Activated T-helper 2 cell treated with anti-CD3 and anti-CD28 coated beads, Interferon-gamma antibody, Interleukin-2, Interleukin-4, amounts not matched to agents 10 μg/mL and 5 μg/mL and 100 μg/mL, durations not matched to agents 14 hours and 24 hours and 36 hours (primary cell): ENCODE measurements around the gene SMCO4. TPM values are rescaled to one million over a fixed set of nuclear protein-coding genes. Genes with fewer than 3 reads are reported as not detected.
A peak's percentile ranks its signal among the peaks of the same experiment; 100 is the strongest.

Experiments
- DNase-seq: peaks from one replicate; pipeline ENCODE4 v3.0.0; 2021; ENCODE audit warnings: low spot score
- H3K27ac Mint-ChIP-seq: one replicate; pipeline ENCODE4 v1.8.0; 2021; ENCODE audit warnings: mixed read lengths
- H3K27me3 Mint-ChIP-seq: one replicate; pipeline ENCODE4 v1.8.0; 2021; ENCODE audit warnings: low read depth, mixed read lengths
- H3K36me3 Mint-ChIP-seq: one replicate; pipeline ENCODE4 v1.8.0; 2021; ENCODE audit warnings: low read depth, mixed read lengths
- H3K4me1 Mint-ChIP-seq: one replicate; pipeline ENCODE4 v1.8.0; 2021; ENCODE audit warnings: low read depth, mixed read lengths
- H3K4me3 Mint-ChIP-seq: one replicate; pipeline ENCODE4 v1.8.0; 2021; ENCODE audit warnings: low read depth, mild to moderate bottlenecking, moderate library complexity, mixed read lengths
- H3K9me3 Mint-ChIP-seq: one replicate; pipeline ENCODE4 v1.8.0; 2021; ENCODE audit warnings: mixed read lengths
- intact Hi-C: fragments of 100-400 bp; cut with micrococcal nuclease; formaldehyde crosslinking; loops from one replicate; pipeline ENCODE4 v1.15.1; 2023
- total RNA-seq: library from RNA; stranded (reverse); gene quantifications from 2 replicates; pipeline ENCODE4 v1.2.3, GENCODE V29; 2022

SMCO4 gene
- total RNA-seq, 1 donor from 2014 or later = 41.5 TPM

DNA sequence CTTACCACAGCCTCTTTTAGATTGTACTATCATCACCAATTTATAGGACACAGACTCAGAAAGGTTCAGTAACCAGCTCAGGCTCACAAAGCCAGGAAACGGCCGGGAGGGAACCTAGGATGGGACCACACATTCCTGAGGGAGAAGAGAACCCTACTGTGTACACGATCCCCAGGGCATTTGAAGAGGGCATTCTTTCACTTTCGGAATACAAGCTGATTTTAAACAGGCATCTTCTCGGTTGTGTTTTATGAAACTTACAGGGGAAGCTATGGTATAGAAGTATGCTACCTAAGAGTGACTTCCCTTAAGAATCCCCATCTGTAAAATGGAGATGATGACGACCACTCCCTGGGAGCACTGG, 19.0 kb downstream of the SMCO4 start:
- Mint-ChIP-seq H3K36me3 (peaks cover 19% of the 10 kb centered on the region), H3K27ac (peak overlapping the region; percentile 80), H3K27me3 (no peaks in the 10 kb centered on the region), H3K9me3 (no peaks in the 10 kb centered on the region), H3K4me3 (peak overlapping the region; percentile 48), H3K4me1 (peaks cover 90% of the 10 kb centered on the region)
- no peak for DNase-seq
- intact Hi-C loops = loop anchor here (1.0 kb wide), 1 partner anchor 8 kb away; no protein-coding TSS in a partner anchor

DNA sequence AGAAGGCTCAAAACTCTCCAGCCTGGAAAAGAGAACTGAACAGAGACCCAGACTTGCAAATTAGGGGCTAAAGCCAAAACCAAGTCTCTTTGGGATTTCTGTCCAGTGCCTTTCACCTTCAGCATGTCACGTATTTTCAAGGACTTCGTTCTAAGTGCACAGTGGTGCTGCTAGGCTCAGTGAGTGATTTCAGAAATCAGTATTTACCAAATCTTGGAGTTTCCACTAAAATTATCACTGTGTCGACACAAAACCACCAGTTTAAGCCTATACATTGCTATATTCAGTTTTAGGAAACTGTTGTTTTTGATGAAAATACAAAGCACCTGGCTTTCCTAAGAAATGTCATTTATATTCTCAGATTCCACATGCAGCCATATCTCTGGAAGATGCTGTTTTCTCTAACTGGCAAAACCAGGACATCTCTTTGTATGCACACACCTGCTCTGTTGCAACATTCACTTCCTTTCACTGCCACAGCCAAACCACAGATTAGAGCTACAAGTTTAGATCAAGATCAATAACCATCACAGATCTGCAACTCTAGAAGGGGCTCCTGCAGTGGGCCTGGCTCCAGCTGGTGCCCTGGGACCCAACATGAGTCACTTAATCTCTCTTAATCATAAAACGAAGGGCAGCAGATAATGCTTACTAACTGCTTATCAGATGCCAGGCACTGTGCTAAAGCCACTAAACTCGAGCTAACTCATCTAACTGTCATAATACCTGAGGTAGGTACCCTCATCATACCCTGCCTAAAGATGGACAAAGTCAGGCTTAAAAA, 22.3 kb downstream of the SMCO4 start:
- intact Hi-C loops = loop anchor here (1.0 kb wide), 2 partner anchors 9 kb away; no protein-coding TSS in a partner anchor
- Mint-ChIP-seq H3K4me1 (peaks cover 75% of the 10 kb centered on the region), H3K36me3 (peaks cover 29% of the 10 kb centered on the region), H3K4me3 (peak overlapping the region; percentile 49), H3K27ac (peak overlapping the region; percentile 70), H3K27me3 (no peaks in the 10 kb centered on the region), H3K9me3 (no peaks in the 10 kb centered on the region)
- DNase-seq = peak; percentile 37

DNA sequence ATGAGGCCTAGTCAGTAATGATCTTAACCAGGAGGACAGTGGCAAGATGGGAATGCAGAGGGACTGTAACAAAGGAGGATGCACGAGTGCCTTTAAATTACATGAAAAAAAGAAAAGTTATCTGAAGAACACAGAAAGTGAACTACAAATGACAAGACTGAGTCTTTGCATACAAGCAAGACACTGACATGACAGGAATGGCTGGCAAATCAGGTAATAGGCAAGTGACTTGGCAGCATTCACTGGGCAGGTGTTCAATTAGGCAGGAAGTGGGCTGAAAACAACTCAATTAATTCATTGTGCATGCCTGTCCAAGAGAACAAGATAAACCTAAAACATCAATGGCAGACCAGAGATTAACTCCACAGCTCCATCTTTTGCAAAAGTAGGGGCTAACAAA, 24.0 kb downstream of the SMCO4 start:
- no peak for DNase-seq
- no peak overlapping the region for H3K4me3 Mint-ChIP-seq
- no peak overlapping the region for H3K27ac Mint-ChIP-seq
- H3K9me3 Mint-ChIP-seq = no peaks in the 10 kb centered on the region
- H3K36me3 Mint-ChIP-seq = peaks cover 23% of the 10 kb centered on the region
- intact Hi-C loops = no loop called here
- H3K4me1 Mint-ChIP-seq = peaks cover 63% of the 10 kb centered on the region
- no peaks in the 10 kb centered on the region for H3K27me3 Mint-ChIP-seq

DNA sequence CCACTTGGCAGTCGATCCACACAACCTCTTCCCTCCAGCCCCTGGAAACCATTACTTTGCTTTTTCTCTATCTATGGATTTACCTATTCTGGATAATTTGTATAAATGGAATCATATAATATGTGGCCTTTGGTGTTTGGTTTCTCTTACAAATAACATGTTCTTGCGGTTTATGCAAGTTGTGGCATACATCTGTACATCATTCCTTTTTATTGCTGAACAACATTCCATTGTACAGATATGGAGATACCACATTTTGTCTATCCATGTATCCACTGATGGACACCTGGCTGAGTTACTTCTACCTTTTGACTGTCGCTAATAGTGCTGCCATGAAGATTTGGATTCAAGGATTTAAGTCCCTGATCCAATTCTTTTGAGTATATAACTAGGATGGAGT, 25.1 kb downstream of the SMCO4 start:
- H3K9me3 Mint-ChIP-seq = no peaks in the 10 kb centered on the region
- H3K4me3 Mint-ChIP-seq = no peak overlapping the region
- no peak for DNase-seq
- no peak overlapping the region for H3K27ac Mint-ChIP-seq
- H3K27me3 Mint-ChIP-seq = no peaks in the 10 kb centered on the region
- peaks cover 57% of the 10 kb centered on the region for H3K4me1 Mint-ChIP-seq
- peaks cover 18% of the 10 kb centered on the region for H3K36me3 Mint-ChIP-seq
- intact Hi-C loops = no loop called here

DNA sequence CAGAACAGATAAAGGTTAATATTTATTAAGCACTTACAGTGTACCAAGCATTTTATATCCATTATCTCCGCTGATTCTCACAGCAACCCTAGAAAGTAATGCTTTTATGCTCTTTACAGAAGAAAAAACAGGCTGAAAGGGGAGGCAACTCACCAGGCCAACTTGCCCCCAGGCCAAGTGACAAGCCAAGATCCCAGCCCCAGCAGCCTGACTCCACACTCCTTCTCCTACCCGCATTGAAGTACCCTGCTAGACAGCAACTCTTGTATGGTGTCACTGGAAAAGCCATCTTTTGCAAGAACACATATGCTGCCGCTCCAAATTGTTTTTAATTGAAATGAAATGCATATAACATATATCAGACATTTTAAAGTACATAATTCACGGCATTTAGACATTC, 25.6 kb downstream of the SMCO4 start:
- H3K36me3 Mint-ChIP-seq = peaks cover 13% of the 10 kb centered on the region
- no peak overlapping the region for H3K27ac Mint-ChIP-seq
- H3K27me3 Mint-ChIP-seq = no peaks in the 10 kb centered on the region
- no peak for DNase-seq
- no peak overlapping the region for H3K4me3 Mint-ChIP-seq
- H3K4me1 Mint-ChIP-seq = peaks cover 58% of the 10 kb centered on the region
- intact Hi-C loops = no loop called here
- no peaks in the 10 kb centered on the region for H3K9me3 Mint-ChIP-seq

DNA sequence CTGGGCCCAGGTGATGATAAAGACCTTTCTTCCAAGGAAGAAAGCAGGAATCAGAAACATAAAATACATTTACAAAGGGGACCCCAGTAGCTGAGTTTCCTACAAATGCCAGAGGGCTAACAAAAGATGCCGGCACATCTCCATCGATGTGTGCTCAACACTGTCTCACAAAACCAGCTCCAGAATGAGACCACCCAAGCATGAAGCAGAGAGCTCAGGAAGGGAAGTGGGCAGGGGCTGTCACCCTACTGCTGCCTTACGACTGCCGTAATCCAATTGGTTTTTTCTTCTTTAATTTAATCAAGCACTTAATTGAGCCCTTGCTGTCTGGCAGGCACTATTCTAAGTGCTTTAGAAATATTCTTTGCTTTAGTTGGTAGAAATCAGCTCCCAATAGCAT, 26.1 kb downstream of the SMCO4 start:
- Mint-ChIP-seq H3K4me1 (peaks cover 57% of the 10 kb centered on the region), H3K27me3 (no peaks in the 10 kb centered on the region), H3K9me3 (no peaks in the 10 kb centered on the region), H3K36me3 (peaks cover 12% of the 10 kb centered on the region), H3K27ac (no peak overlapping the region), H3K4me3 (no peak overlapping the region)
- intact Hi-C loops = no loop called here
- DNase-seq = no peak

DNA sequence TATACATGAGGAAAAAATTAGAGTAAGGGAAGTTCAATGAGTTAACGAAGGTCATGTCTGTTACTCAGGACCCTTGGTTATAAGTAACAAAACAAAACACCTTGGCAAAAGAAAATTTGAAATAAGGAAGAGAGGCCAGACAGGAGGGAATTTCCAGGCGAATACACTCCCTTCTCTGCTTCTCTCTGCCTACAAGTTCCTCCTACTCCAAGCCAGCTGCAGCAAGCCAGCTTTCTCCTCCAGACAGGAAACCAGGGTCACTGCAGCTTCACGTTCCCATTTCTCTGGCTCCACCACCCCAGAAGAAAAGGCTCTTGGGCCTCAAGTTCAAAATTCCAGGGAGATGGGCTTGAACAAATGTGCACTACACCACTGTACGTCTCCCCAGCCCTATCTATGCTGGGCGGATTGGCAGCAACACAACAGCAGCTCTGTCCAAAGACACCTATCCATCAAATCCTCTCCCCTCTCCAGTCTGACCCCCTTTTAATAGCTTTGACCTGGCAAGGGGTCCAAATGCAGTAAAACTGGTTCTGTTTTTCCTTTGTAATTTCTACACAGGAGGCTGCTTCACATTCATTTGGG, 27.7 kb downstream of the SMCO4 start:
- H3K27ac Mint-ChIP-seq = no peak overlapping the region
- peaks cover 15% of the 10 kb centered on the region for H3K36me3 Mint-ChIP-seq
- no peaks in the 10 kb centered on the region for H3K27me3 Mint-ChIP-seq
- intact Hi-C loops = no loop called here
- H3K9me3 Mint-ChIP-seq = no peaks in the 10 kb centered on the region
- peaks cover 56% of the 10 kb centered on the region for H3K4me1 Mint-ChIP-seq
- no peak overlapping the region for H3K4me3 Mint-ChIP-seq
- DNase-seq = no peak

DNA sequence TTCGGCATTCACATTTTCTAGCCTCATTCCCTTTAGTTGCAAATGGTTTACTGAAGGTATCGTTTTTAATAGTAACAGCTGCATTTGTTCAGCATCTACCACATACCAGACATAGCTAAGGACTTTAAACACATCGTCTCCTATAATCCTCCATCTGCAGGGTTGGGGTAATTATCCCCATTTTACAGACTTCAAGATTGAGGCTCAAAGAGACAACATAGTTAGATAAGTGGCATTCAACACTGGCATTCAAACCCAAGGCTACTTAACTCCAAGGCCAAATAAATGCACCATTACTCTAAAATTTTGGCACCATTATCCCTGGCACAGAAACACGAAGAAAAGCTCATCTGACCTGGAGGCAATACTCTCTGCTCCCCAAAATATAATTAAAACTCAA, 28.5 kb downstream of the SMCO4 start:
- intact Hi-C loops = no loop called here
- no peak for DNase-seq
- Mint-ChIP-seq H3K27me3 (no peaks in the 10 kb centered on the region), H3K9me3 (no peaks in the 10 kb centered on the region), H3K4me1 (peaks cover 53% of the 10 kb centered on the region), H3K4me3 (no peak overlapping the region), H3K27ac (no peak overlapping the region), H3K36me3 (peaks cover 17% of the 10 kb centered on the region)

DNA sequence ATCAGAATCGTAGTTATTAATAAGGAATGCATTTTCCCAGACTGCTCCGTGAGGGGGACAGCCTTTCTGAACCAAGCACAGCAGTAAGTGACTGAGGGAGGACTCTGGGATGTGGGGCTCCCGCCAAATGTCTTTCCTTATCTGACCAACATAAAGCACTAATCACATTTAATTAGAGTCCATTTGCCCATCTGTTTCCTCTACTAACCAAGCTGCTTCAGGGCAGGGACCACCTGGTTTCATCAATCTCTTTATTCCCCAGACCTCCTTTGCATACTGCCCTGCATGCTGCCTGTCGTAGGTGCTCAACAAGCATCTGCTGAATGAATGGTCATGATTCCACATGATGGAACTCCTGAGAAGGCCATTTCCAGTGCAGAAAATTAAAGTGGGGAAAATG, 29.4 kb downstream of the SMCO4 start:
- H3K4me3 Mint-ChIP-seq = no peak overlapping the region
- intact Hi-C loops = no loop called here
- H3K27ac Mint-ChIP-seq = no peak overlapping the region
- no peak for DNase-seq
- H3K4me1 Mint-ChIP-seq = peaks cover 45% of the 10 kb centered on the region
- H3K27me3 Mint-ChIP-seq = no peaks in the 10 kb centered on the region
- peaks cover 24% of the 10 kb centered on the region for H3K36me3 Mint-ChIP-seq
- H3K9me3 Mint-ChIP-seq = peaks cover 6% of the 10 kb centered on the region

DNA sequence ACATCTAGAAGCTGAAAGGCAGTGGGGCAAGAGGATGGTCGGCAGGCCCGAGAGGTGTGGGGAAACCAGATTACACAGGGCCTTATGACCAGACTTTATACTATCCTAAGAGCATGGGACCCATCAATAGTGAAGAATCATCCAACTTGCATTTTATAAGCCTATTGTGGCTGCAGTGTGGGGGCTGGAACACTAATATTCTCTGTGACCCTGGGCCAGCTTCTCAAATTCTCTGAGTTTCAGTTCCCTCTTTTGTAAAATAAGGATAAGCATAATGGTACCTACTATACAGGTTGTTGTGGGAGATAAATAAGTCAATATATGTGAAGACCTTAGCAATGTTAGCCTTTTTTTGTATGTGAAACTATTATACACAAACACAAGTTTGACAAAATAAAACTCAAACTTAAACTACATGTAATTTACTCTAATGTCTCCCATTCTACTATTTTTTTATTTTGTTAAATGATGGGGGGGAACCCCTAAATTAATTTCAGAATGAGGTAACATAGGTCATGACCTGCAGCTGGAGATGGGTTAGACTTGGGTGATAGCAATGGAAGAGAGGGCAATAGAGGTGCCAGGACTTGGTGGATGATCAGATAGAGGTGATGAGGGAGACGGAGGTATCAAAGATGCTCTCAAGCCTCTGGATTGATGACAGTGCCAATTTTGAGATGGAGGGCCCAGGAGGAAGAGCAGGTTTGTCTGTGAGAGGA, 30.1 kb downstream of the SMCO4 start:
- intact Hi-C loops = loop anchor here (1.0 kb wide), 2 partner anchors 8 to 19 kb away; no protein-coding TSS in a partner anchor
- H3K4me1 Mint-ChIP-seq = peaks cover 46% of the 10 kb centered on the region
- DNase-seq = no peak
- H3K4me3 Mint-ChIP-seq = no peak overlapping the region
- no peaks in the 10 kb centered on the region for H3K27me3 Mint-ChIP-seq
- peaks cover 31% of the 10 kb centered on the region for H3K36me3 Mint-ChIP-seq
- peaks cover 13% of the 10 kb centered on the region for H3K9me3 Mint-ChIP-seq
- H3K27ac Mint-ChIP-seq = peak overlapping the region; percentile 45

DNA sequence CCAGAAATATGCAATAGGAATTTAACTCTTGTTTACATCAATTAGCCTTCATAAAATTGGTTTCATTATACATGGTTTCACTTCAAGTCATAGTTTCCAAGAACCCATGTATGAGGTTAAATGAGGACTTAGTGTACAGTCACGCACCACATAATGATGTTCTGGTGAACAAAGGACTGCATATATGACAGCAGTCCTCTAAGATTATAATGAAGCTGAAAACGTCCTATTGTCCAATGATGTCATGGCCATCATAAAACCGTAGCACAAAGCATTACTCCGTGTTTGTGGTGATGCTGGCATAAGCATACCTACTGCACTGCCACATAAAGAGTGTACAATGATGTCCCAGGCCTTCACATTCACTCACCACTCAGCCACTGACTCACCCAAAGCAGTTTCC, 31.1 kb downstream of the SMCO4 start:
- Mint-ChIP-seq H3K27me3 (no peaks in the 10 kb centered on the region), H3K9me3 (peaks cover 13% of the 10 kb centered on the region), H3K4me3 (peak overlapping the region; percentile 62), H3K4me1 (peaks cover 45% of the 10 kb centered on the region), H3K36me3 (peaks cover 26% of the 10 kb centered on the region), H3K27ac (peak overlapping the region; percentile 95)
- intact Hi-C loops = loop anchor here (1.0 kb wide), 2 partner anchors 9 to 20 kb away; no protein-coding TSS in a partner anchor
- peak; percentile 25 for DNase-seq

DNA sequence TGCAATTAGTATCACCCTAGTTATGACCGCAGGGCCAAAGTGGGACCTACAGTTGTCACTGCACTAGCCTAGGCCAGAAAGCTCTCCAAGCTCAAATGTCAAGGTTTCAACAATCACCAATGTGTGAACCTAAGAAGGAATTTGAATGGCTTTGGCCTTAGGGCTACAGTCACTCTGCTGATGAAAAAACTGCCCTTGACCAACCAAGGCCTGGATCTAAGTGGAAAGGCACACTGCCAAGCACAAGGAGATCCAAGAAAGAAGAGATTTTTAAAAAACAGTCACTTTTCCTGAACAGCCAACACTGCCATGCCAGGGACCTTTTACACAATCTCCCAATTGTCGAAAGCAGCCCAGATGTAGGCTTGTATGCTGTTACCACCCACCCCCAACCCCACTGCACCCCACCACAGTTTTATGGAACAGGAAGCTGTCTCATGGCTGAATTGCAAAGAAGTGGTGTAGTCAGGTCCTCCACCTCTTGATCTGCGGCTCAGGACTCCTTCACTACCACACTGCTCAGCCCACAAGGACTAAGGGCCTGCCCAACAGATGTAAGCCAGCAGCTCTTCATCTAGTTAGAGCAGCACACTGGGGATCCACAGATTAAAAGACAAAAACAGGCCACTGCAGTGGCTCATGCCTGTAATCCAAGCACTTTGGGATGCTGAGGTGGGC, 32.9 kb downstream of the SMCO4 start:
- Mint-ChIP-seq H3K27me3 (no peaks in the 10 kb centered on the region), H3K27ac (peak overlapping the region; percentile 66), H3K9me3 (peaks cover 13% of the 10 kb centered on the region), H3K4me1 (peaks cover 41% of the 10 kb centered on the region), H3K36me3 (peaks cover 30% of the 10 kb centered on the region), H3K4me3 (no peak overlapping the region)
- no peak for DNase-seq
- intact Hi-C loops = no loop called here
